Endothelial cell (in vitro differentiated cells): Measurements from ENCODE around the gene LSAMP. TPM values are rescaled to one million over a fixed set of nuclear protein-coding genes. Genes with fewer than 3 reads are reported as not detected.

ENCODE experiments used
- DNase-seq: peaks from one replicate; pipeline ENCODE4 v3.0.0; 2021; ENCODE audit warnings: low spot score
- H3K27ac Mint-ChIP-seq: one replicate; pipeline ENCODE4 v1.8.0; 2021; ENCODE audit warnings: mixed read lengths, inconsistent platforms; ENCODE audit not compliant: unreplicated experiment
- H3K27me3 Mint-ChIP-seq: one replicate; pipeline ENCODE4 v1.8.0; 2021; ENCODE audit warnings: mild to moderate bottlenecking, moderate library complexity, mixed read lengths, inconsistent platforms; ENCODE audit not compliant: unreplicated experiment
- H3K36me3 Mint-ChIP-seq: one replicate; pipeline ENCODE4 v1.8.0; 2021; ENCODE audit warnings: mild to moderate bottlenecking, low read depth, mixed read lengths, inconsistent platforms; ENCODE audit not compliant: unreplicated experiment
- H3K4me1 Mint-ChIP-seq: one replicate; pipeline ENCODE4 v1.8.0; 2021; ENCODE audit warnings: mild to moderate bottlenecking, mixed read lengths, inconsistent platforms; ENCODE audit not compliant: unreplicated experiment
- H3K4me3 Mint-ChIP-seq: one replicate; pipeline ENCODE4 v1.8.0; 2021; ENCODE audit warnings: mild to moderate bottlenecking, mixed read lengths, inconsistent platforms; ENCODE audit not compliant: unreplicated experiment
- H3K9me3 Mint-ChIP-seq: one replicate; pipeline ENCODE4 v1.8.0; 2021; ENCODE audit warnings: mixed read lengths, inconsistent platforms; ENCODE audit not compliant: unreplicated experiment
- total RNA-seq: library from RNA; stranded (reverse); fragmentation: NEBNext Ultra II Directional; extraction: Animal tissue kit (Norgen Biotek cat#: 25700); gene quantifications from one replicate; pipeline ENCODE4 v1.2.1, GENCODE V29; 2021; ENCODE audit not compliant: unreplicated experiment
- TF ChIP-seq, protein P1 (sequence below): fragments of 200-600 bp; sonication (generic); IDR thresholded peaks from one replicate; pipeline ENCODE4 v1.5.0; 2021; ENCODE audit warnings: antibody characterized with exemption; ENCODE audit not compliant: unreplicated experiment

Gene LSAMP
- total RNA-seq, 1 donor from 2014 or later = 6.1 TPM

DNA sequence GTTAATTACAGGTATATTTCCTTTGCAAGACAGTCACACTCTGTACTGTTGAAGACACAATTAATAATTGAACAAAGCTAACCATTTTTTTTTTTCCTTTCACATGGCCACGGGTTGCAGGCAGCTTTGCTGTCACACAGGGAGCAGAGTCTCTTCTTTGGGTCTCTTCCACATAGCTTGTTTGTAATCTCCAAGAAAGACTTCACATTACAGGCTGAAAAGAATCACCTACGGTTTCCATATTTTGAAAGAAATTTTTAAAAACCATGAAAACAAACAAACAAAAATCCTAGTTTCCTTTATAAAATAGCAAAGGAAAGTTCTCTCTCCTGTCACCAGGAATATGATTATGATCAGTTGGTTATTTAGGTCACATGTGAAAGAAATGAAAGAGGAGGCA, 429.4 kb downstream of the LSAMP start:
- H3K9me3 Mint-ChIP-seq = no peaks in the 10 kb centered on the region
- DNase-seq = no peak
- TF ChIP-seq, protein P1, sequence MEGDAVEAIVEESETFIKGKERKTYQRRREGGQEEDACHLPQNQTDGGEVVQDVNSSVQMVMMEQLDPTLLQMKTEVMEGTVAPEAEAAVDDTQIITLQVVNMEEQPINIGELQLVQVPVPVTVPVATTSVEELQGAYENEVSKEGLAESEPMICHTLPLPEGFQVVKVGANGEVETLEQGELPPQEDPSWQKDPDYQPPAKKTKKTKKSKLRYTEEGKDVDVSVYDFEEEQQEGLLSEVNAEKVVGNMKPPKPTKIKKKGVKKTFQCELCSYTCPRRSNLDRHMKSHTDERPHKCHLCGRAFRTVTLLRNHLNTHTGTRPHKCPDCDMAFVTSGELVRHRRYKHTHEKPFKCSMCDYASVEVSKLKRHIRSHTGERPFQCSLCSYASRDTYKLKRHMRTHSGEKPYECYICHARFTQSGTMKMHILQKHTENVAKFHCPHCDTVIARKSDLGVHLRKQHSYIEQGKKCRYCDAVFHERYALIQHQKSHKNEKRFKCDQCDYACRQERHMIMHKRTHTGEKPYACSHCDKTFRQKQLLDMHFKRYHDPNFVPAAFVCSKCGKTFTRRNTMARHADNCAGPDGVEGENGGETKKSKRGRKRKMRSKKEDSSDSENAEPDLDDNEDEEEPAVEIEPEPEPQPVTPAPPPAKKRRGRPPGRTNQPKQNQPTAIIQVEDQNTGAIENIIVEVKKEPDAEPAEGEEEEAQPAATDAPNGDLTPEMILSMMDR = no peak
- H3K27me3 Mint-ChIP-seq = no peaks in the 10 kb centered on the region
- no peak overlapping the region for H3K27ac Mint-ChIP-seq
- no peak overlapping the region for H3K4me3 Mint-ChIP-seq
- H3K4me1 Mint-ChIP-seq = no peaks in the 10 kb centered on the region
- H3K36me3 Mint-ChIP-seq = no peaks in the 10 kb centered on the region

DNA sequence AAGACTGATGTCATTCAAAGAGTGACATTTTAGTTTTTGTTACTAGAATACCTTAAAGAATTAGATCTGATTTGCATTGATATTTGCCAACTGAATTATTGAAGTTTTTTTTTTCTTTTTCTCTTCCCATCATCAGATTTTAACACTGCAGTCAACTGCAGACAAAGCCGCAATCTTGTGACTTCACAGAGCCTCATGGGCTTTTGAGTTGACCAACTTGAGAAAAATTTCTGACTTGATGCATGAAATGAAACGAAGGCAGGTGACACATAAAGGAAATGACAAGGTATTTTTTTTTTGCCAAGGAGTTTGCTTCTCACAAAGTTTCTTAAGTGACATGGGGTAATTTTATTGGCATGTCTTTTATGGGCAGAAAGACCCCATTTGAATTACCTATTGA, 438.3 kb downstream of the LSAMP start:
- H3K27me3 Mint-ChIP-seq = peaks cover 2% of the 10 kb centered on the region

DNA sequence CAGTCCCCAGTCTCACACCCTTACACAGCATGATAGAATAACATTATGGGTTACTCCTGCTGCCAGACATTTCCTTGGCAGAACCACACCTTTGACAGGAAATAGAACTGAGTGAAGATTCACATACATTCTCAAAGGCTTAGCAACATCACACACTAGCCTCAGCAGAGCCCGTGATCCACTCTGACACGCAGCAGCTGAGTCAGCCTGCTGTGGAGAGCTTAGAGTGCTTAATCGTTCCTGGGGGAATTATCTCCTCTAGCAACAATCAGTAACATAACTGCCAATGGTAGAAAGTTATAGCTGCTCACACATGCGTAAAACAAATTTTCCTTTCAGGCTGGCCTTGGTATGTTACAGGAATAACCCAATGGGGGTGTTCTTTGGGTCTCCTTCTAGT, 439.9 kb downstream of the LSAMP start:
- Mint-ChIP-seq H3K36me3 (no peaks in the 10 kb centered on the region), H3K27me3 (peaks cover 2% of the 10 kb centered on the region), H3K27ac (no peak overlapping the region), H3K4me3 (no peak overlapping the region), H3K4me1 (no peaks in the 10 kb centered on the region), H3K9me3 (no peaks in the 10 kb centered on the region)
- DNase-seq = no peak
- TF ChIP-seq, protein P1 = no peak

More for the DNA sequence above, 438.3 kb downstream of the LSAMP start:
- no peaks in the 10 kb centered on the region for H3K9me3 Mint-ChIP-seq
- H3K36me3 Mint-ChIP-seq = no peaks in the 10 kb centered on the region
- no peak for DNase-seq
- no peak overlapping the region for H3K27ac Mint-ChIP-seq
- no peak overlapping the region for H3K4me3 Mint-ChIP-seq
- TF ChIP-seq, protein P1 = no peak
- no peaks in the 10 kb centered on the region for H3K4me1 Mint-ChIP-seq

DNA sequence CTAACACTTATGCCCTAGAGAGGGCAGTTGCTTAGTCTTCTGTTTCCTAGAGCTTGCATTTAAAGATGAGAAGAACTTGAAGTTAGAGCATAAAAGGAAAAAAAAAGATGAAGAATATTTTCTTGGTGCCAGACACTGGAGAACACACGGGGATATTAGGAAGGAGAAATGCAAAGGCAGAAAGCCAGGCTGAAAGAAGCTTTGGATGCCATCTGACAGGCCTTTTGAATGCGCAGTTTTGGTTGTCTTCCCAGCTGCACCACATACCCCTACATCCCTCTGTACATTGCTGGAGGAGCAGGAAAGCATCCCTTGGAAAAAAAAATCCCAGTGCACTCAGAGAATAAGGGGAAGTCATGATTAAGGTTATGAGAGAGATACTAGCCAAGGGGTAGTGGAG, 443.1 kb downstream of the LSAMP start:
- Mint-ChIP-seq H3K9me3 (no peaks in the 10 kb centered on the region), H3K27ac (no peak overlapping the region)

DNA sequence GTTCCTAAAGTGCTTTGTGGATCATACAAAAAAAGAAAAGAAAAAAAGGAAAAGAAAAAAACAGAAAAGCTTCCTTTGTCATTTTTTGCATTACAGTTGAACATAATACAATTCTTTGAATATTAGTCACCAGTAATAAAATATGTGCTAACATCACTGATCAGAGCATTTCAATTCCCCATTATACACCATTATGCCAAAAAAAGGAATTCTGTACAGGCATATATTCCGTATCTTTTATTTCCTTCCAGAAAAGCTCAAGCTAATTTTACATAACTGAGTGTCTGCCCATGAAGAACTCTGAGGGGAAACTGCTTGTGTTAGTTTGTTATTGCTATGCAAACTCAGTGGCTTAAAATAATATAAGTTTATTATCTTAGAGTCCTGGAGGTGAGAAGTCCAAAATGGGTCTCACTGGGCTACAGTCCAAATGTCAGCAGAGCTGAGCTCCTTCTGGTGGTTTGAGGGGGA, 444.1 kb downstream of the LSAMP start:
- Mint-ChIP-seq H3K36me3 (no peaks in the 10 kb centered on the region), H3K4me3 (no peak overlapping the region), H3K9me3 (no peaks in the 10 kb centered on the region), H3K27ac (no peak overlapping the region), H3K4me1 (no peaks in the 10 kb centered on the region), H3K27me3 (peaks cover 3% of the 10 kb centered on the region)
- TF ChIP-seq, protein P1 = no peak
- DNase-seq = no peak

More for the DNA sequence above, 443.1 kb downstream of the LSAMP start:
- Mint-ChIP-seq H3K27me3 (peaks cover 3% of the 10 kb centered on the region), H3K36me3 (no peaks in the 10 kb centered on the region), H3K4me1 (no peaks in the 10 kb centered on the region), H3K4me3 (no peak overlapping the region)
- TF ChIP-seq, protein P1 = no peak
- DNase-seq = no peak
